DOHH2 (cell line): ENCODE results near the gene TPCN1.

Experiments used
- H3F3A ChIP-seq: fragments of 200-600 bp; sonication (generic), shearing (Covaris generic); 2 replicates; pipeline ENCODE4 v1.6.0; 2016; ENCODE audit warnings: antibody characterized with exemption, mild to moderate bottlenecking; ENCODE audit not compliant: control insufficient read depth, insufficient read depth
- H3K27ac ChIP-seq: fragments of 200-600 bp; sonication (generic); 2 replicates; pipeline ENCODE4 v1.5.1; 2014; ENCODE audit warnings: low read depth, mild to moderate bottlenecking, low read length, moderate library complexity
- H3K27me3 ChIP-seq: fragments of 200-600 bp; sonication (generic); 2 replicates; pipeline ENCODE4 v1.6.1; 2014; ENCODE audit warnings: mild to moderate bottlenecking, low read length, mixed read lengths; ENCODE audit not compliant: control insufficient read depth
- H3K36me3 ChIP-seq: fragments of 200-600 bp; sonication (generic); 2 replicates; pipeline ENCODE4 v1.6.1; 2014; ENCODE audit warnings: mild to moderate bottlenecking, low read length, moderate library complexity, mixed read lengths; ENCODE audit not compliant: control insufficient read depth
- H3K4me1 ChIP-seq: fragments of 200-600 bp; sonication (generic); 2 replicates; pipeline ENCODE4 v1.6.1; 2014; ENCODE audit warnings: mild to moderate bottlenecking, low read length, mixed read lengths; ENCODE audit not compliant: control insufficient read depth
- H3K4me2 ChIP-seq: fragments of 200-600 bp; sonication (generic); 2 replicates; pipeline ENCODE4 v1.6.0; 2014; ENCODE audit warnings: mild to moderate bottlenecking, low read length, moderate library complexity
- H3K4me3 ChIP-seq: fragments of 200-600 bp; sonication (generic); 2 replicates; pipeline ENCODE4 v1.5.1; 2014; ENCODE audit warnings: mild to moderate bottlenecking, low read length, mixed read lengths
- H3K79me2 ChIP-seq: fragments of 200-600 bp; sonication (generic); 2 replicates; pipeline ENCODE4 v1.6.1; 2014; ENCODE audit warnings: mild to moderate bottlenecking, low read length, mixed read lengths; ENCODE audit not compliant: control insufficient read depth
- H3K9me2 ChIP-seq: fragments of 200-600 bp; sonication (generic); replicated peaks from 2 replicates; pipeline ENCODE4 v1.6.1; 2014; ENCODE audit warnings: mild to moderate bottlenecking, low read length, mixed read lengths; ENCODE audit not compliant: control insufficient read depth
- H3K9me3 ChIP-seq: fragments of 200-600 bp; sonication (generic); 2 replicates; pipeline ENCODE4 v1.6.1; 2014; ENCODE audit warnings: antibody characterized with exemption, low read length, mixed read lengths; ENCODE audit not compliant: control insufficient read depth, insufficient read depth
- H4K20me1 ChIP-seq: fragments of 200-600 bp; sonication (generic); 2 replicates; pipeline ENCODE4 v1.6.0; 2014; ENCODE audit warnings: low read depth, mild to moderate bottlenecking, antibody characterized with exemption, low read length, moderate library complexity; ENCODE audit not compliant: control insufficient read depth, insufficient read depth
- CTCF ChIP-seq: fragments of 200-600 bp; sonication (generic); IDR thresholded peaks from one replicate; pipeline ENCODE4 v1.5.1; 2014; ENCODE audit warnings: antibody characterized with exemption, mild to moderate bottlenecking, low read depth, low read length; ENCODE audit not compliant: poor library complexity, severe bottlenecking
- EZH2phosphoT487 ChIP-seq: fragments of 200-600 bp; sonication (generic); IDR thresholded peaks from 2 replicates; pipeline ENCODE4 v1.6.1; 2017; ENCODE audit warnings: borderline replicate concordance, mild to moderate bottlenecking, antibody characterized with exemption, low read length, moderate library complexity, mixed read lengths

Gene TPCN1

GRCh38 chr12:113180333-113180732, 40.9 kb upstream of the TPCN1 start:
- Histone ChIP-seq H3K9me2 (no peaks in the 10 kb centered on the region), H3K4me1 (peaks cover 30% of the 10 kb centered on the region), H3F3A (0 out of 2 replicates have a peak, but pooled peaks cover 2% of the 10 kb centered on the region), H3K27ac (no peak overlapping the region), H3K79me2 (peaks cover 52% of the 10 kb centered on the region), H3K4me3 (no peak overlapping the region), H3K36me3 (peaks cover 80% of the 10 kb centered on the region), H3K27me3 (no peaks in the 10 kb centered on the region), H3K9me3 (no peaks in the 10 kb centered on the region), H4K20me1 (peaks cover 7% of the 10 kb centered on the region; the same call in 1 of the 2 replicates), H3K4me2 (no peak overlapping the region)
- TF ChIP-seq CTCF (no peak), EZH2phosphoT487 (no peak)

GRCh38 chr12:113181975-113182374, 39.3 kb upstream of the TPCN1 start:
- Histone ChIP-seq H4K20me1 (peaks cover 7% of the 10 kb centered on the region; the same call in 1 of the 2 replicates), H3K9me2 (no peaks in the 10 kb centered on the region), H3K4me2 (no peak overlapping the region), H3K4me3 (no peak overlapping the region), H3K36me3 (peaks cover 81% of the 10 kb centered on the region), H3K4me1 (peaks cover 39% of the 10 kb centered on the region), H3K27ac (no peak overlapping the region), H3K9me3 (no peaks in the 10 kb centered on the region), H3K79me2 (peaks cover 68% of the 10 kb centered on the region), H3F3A (no peaks in the 10 kb centered on the region), H3K27me3 (no peaks in the 10 kb centered on the region)
- TF ChIP-seq EZH2phosphoT487 (no peak), CTCF (no peak)

GRCh38 chr12:113183030-113183589, 38.2 kb upstream of the TPCN1 start:
- Histone ChIP-seq H3K9me2 (no peaks in the 10 kb centered on the region), H3K4me2 (peak overlapping the region; percentile 92), H3K36me3 (peaks cover 81% of the 10 kb centered on the region), H3K4me3 (peak overlapping the region; percentile 87), H3K9me3 (no peaks in the 10 kb centered on the region), H3K27me3 (no peaks in the 10 kb centered on the region), H3F3A (no peaks in the 10 kb centered on the region), H3K27ac (0 out of 2 replicates have a peak overlapping the region, but pooled peaks have one; percentile 0), H3K4me1 (peaks cover 47% of the 10 kb centered on the region), H4K20me1 (peaks cover 7% of the 10 kb centered on the region; the same call in 1 of the 2 replicates), H3K79me2 (peaks cover 79% of the 10 kb centered on the region)
- TF ChIP-seq CTCF, result no peak
- no peak for TF ChIP-seq EZH2phosphoT487
